Measurements from ENCODE around the gene TES.

Gene TES

GRCh38 chr7:116230191-116231005 is 20.1 kb downstream of the TES start:
- Histone ChIP-seq H3K36me3 (replicated peaks; ENCODE audit: low read depth, low read length) (no peaks in the 10 kb centered on the region), H4K20me1 (ENCODE audit: insufficient read depth, low read length) (no peaks in the 10 kb centered on the region; the same call in 1 of the 2 replicates), H3K4me2 (ENCODE audit: low read length) (no peak overlapping the region), H2AFZ (ENCODE audit: low read depth, low read length) (no peak overlapping the region), H3K27me3 (ENCODE audit: low read depth, low read length) (no peaks in the 10 kb centered on the region), H3K9me3 (ENCODE audit: insufficient read depth, low read length) (no peaks in the 10 kb centered on the region), H3K79me2 (ENCODE audit: low read length) (peaks cover 31% of the 10 kb centered on the region), H3K9ac (ENCODE audit: low read length) (no peak overlapping the region), H3K4me3 (ENCODE audit: low read length) (no peak overlapping the region), H3K27ac (ENCODE audit: low read length) (no peak overlapping the region), H3K4me1 (ENCODE audit: low read length) (peaks cover 7% of the 10 kb centered on the region)
- TF ChIP-seq EZH2phosphoT487 (IDR thresholded peaks at IDR 0.05; ENCODE audit: low read depth): no peak
- TF ChIP-seq, protein P1, sequence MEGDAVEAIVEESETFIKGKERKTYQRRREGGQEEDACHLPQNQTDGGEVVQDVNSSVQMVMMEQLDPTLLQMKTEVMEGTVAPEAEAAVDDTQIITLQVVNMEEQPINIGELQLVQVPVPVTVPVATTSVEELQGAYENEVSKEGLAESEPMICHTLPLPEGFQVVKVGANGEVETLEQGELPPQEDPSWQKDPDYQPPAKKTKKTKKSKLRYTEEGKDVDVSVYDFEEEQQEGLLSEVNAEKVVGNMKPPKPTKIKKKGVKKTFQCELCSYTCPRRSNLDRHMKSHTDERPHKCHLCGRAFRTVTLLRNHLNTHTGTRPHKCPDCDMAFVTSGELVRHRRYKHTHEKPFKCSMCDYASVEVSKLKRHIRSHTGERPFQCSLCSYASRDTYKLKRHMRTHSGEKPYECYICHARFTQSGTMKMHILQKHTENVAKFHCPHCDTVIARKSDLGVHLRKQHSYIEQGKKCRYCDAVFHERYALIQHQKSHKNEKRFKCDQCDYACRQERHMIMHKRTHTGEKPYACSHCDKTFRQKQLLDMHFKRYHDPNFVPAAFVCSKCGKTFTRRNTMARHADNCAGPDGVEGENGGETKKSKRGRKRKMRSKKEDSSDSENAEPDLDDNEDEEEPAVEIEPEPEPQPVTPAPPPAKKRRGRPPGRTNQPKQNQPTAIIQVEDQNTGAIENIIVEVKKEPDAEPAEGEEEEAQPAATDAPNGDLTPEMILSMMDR (IDR thresholded peaks at IDR 0.05; ENCODE audit: low read depth, low read length): no peak

DNA sequence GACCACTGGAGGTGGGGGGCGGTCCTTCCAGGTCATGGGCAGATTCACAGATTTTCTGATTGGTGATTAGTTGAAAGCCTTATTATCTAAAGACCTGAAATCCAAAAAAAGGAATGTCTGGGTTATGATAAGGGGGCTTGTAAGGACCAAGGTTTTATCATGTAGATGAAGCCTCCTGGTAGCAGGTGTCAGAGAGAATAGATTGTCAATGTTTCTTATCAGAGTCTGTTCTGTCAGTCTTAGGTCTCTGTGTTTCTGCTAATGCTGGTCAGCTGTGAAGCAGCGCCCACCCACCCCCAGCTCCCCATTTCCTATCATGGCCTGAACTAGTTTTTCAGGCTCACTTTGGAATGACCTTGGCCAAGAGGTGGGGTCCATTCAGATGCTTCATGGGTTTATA is 21.2 kb downstream of the TES start:
- Histone ChIP-seq H3K79me2 (ENCODE audit: low read length) (peaks cover 26% of the 10 kb centered on the region), H2AFZ (ENCODE audit: low read depth, low read length) (no peak overlapping the region), H3K36me3 (replicated peaks; ENCODE audit: low read depth, low read length) (no peaks in the 10 kb centered on the region), H3K27me3 (ENCODE audit: low read depth, low read length) (no peaks in the 10 kb centered on the region), H3K27ac (ENCODE audit: low read length) (no peak overlapping the region), H3K4me3 (ENCODE audit: low read length) (no peak overlapping the region), H4K20me1 (ENCODE audit: insufficient read depth, low read length) (no peaks in the 10 kb centered on the region; the same call in 1 of the 2 replicates), H3K9ac (ENCODE audit: low read length) (no peak overlapping the region), H3K9me3 (ENCODE audit: insufficient read depth, low read length) (no peaks in the 10 kb centered on the region), H3K4me1 (ENCODE audit: low read length) (peaks cover 7% of the 10 kb centered on the region), H3K4me2 (ENCODE audit: low read length) (no peak overlapping the region)
- TF ChIP-seq EZH2phosphoT487 (IDR thresholded peaks at IDR 0.05; ENCODE audit: low read depth): no peak
- TF ChIP-seq, protein P1 (IDR thresholded peaks at IDR 0.05; ENCODE audit: low read depth, low read length): no peak

DNA sequence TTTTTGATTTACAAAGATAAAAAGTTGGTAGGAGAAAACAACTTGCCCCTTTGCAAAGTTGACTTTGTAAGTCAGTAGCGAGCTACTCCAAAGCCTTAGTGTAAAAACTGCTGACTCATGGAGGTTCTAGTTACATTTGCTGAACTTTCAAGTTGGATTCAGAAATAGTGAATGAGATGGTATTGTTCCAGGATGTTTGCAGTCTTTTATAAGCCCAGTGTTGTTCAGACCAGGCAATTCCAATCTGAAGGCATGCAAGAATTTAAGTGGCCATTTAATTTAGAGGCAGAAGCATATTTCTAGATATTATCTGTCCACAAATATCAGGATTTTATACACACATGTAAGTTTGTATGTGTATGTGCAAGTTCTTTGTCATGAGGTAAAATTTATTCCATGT is 21.6 kb downstream of the TES start:
- peaks cover 7% of the 10 kb centered on the region for H3K4me1 ChIP-seq (ENCODE audit: low read length)
- no peak overlapping the region for H3K4me2 ChIP-seq (ENCODE audit: low read length)

GRCh38 chr7:116232350-116232749 is 22.0 kb downstream of the TES start:
- Histone ChIP-seq H3K4me1 (ENCODE audit: low read length) (peaks cover 7% of the 10 kb centered on the region), H2AFZ (ENCODE audit: low read depth, low read length) (no peak overlapping the region), H3K27ac (ENCODE audit: low read length) (no peak overlapping the region), H3K4me2 (ENCODE audit: low read length) (no peak overlapping the region), H3K9ac (ENCODE audit: low read length) (no peak overlapping the region), H3K27me3 (ENCODE audit: low read depth, low read length) (no peaks in the 10 kb centered on the region), H3K9me3 (ENCODE audit: insufficient read depth, low read length) (no peaks in the 10 kb centered on the region), H3K79me2 (ENCODE audit: low read length) (peaks cover 24% of the 10 kb centered on the region), H4K20me1 (ENCODE audit: insufficient read depth, low read length) (no peaks in the 10 kb centered on the region; the same call in 1 of the 2 replicates), H3K36me3 (replicated peaks; ENCODE audit: low read depth, low read length) (no peaks in the 10 kb centered on the region), H3K4me3 (ENCODE audit: low read length) (no peak overlapping the region)
- TF ChIP-seq, protein P1 (IDR thresholded peaks at IDR 0.05; ENCODE audit: low read depth, low read length): no peak
- no peak for TF ChIP-seq EZH2phosphoT487 (IDR thresholded peaks at IDR 0.05; ENCODE audit: low read depth)

More for the DNA sequence above, 21.6 kb downstream of the TES start:
- Histone ChIP-seq H3K36me3 (replicated peaks; ENCODE audit: low read depth, low read length) (no peaks in the 10 kb centered on the region), H3K9me3 (ENCODE audit: insufficient read depth, low read length) (no peaks in the 10 kb centered on the region), H3K9ac (ENCODE audit: low read length) (no peak overlapping the region), H3K27me3 (ENCODE audit: low read depth, low read length) (no peaks in the 10 kb centered on the region), H3K79me2 (ENCODE audit: low read length) (peaks cover 24% of the 10 kb centered on the region), H3K27ac (ENCODE audit: low read length) (no peak overlapping the region), H2AFZ (ENCODE audit: low read depth, low read length) (no peak overlapping the region), H4K20me1 (ENCODE audit: insufficient read depth, low read length) (no peaks in the 10 kb centered on the region; the same call in 1 of the 2 replicates), H3K4me3 (ENCODE audit: low read length) (no peak overlapping the region)
- TF ChIP-seq, protein P1 (IDR thresholded peaks at IDR 0.05; ENCODE audit: low read depth, low read length): no peak
- no peak for TF ChIP-seq EZH2phosphoT487 (IDR thresholded peaks at IDR 0.05; ENCODE audit: low read depth)
